Endothelial cell of umbilical vein (primary cell): ENCODE measurements around the gene PHKG1. TPM values are rescaled to one million over a fixed set of nuclear protein-coding genes. Genes with fewer than 3 reads are reported as not detected.

Experiments
- BruUV-seq: library from RNA; stranded (reverse); fragments of 400-500 nt; replicated peaks from 2 replicates; lab custom pipeline; 2021; lab: Mats Ljungman, UMichigan
- CTCF ChIA-PET: fragments of 300-600, 350-600 bp; sonication (Branson Sonifier 250); formaldehyde crosslinking; loops from one replicate; lab custom pipeline; 2021; ENCODE audit warnings: antibody characterized with exemption, inconsistent platforms; lab: Charles Lee
- POLR2A ChIA-PET: fragments of 300-600, 350-600 bp; sonication (Branson Sonifier 250); formaldehyde crosslinking; loops from one replicate; lab custom pipeline; 2021; ENCODE audit warnings: antibody characterized with exemption, inconsistent platforms; lab: Charles Lee
- DNase-seq: peaks from one replicate; pipeline ENCODE4 v3.0.0-alpha.2; 2011; ENCODE audit warnings: low read depth, low spot score
- FAIRE-seq: peaks from 2 replicates; lab custom pipeline; 2011; peaks lifted over from hg19 to GRCh38; lab: Jason Lieb, UNC
- H2AFZ ChIP-seq: 2 replicates; pipeline ENCODE4 v1.6.0; 2012; ENCODE audit warnings: low read depth, low read length, control low read depth, inconsistent platforms
- H3K27ac ChIP-seq: 2 replicates; pipeline ENCODE4 v1.5.1; 2011; ENCODE audit warnings: low read depth, mild to moderate bottlenecking, control low read depth, low read length, moderate library complexity; ENCODE audit not compliant: insufficient read depth
- H3K27me3 ChIP-seq, 2 experiments: 2 replicates each; pipeline versions ENCODE4 v1.6.0 to v1.6.1; 2011; ENCODE audit warnings: low read length in 2 of 2, mixed read lengths in 1 of 2; ENCODE audit not compliant: control insufficient read depth in 2 of 2, insufficient read depth in 2 of 2
- H3K36me3 ChIP-seq, 2 experiments: 2 replicates in 1 of 2; 3 replicates in 1 of 2; pipeline ENCODE4 v1.5.1; 2011; ENCODE audit warnings: low read length in 2 of 2, mild to moderate bottlenecking in 1 of 2, moderate library complexity in 1 of 2; ENCODE audit not compliant: control insufficient read depth in 2 of 2, insufficient read depth in 2 of 2; ENCODE audit errors: extremely low read depth in 1 of 2
- H3K4me1 ChIP-seq: 3 replicates; pipeline ENCODE4 v1.5.1; 2011; ENCODE audit warnings: mild to moderate bottlenecking, low read length; ENCODE audit not compliant: control insufficient read depth, insufficient read depth; ENCODE audit errors: extremely low read depth
- H3K4me2 ChIP-seq: 2 replicates; pipeline ENCODE4 v1.6.1; 2011; ENCODE audit warnings: low read length, control low read depth, mixed read lengths; ENCODE audit not compliant: insufficient read depth
- H3K4me3 ChIP-seq, 3 experiments: fragments of 200-600 bp in 1 of 3; sonication (generic), shearing (Covaris generic) in 1 of 3; replicated peaks in 1 of 3; 2 replicates each; pipeline ENCODE4 v1.5.1; 2011 to 2016; ENCODE audit warnings: control low read depth in 3 of 3, low read length in 3 of 3, mild to moderate bottlenecking in 2 of 3, inconsistent platforms in 1 of 3, low read depth in 1 of 3, moderate library complexity in 1 of 3; ENCODE audit not compliant: insufficient read depth in 1 of 3
- H3K79me2 ChIP-seq: 2 replicates; pipeline ENCODE4 v1.6.0; 2012; ENCODE audit warnings: low read length, inconsistent platforms; ENCODE audit not compliant: control insufficient read depth, insufficient read depth
- H3K9ac ChIP-seq: replicated peaks from 2 replicates; pipeline ENCODE3; 2011; ENCODE audit warnings: low read length, control low read depth; ENCODE audit not compliant: insufficient read depth; ENCODE audit errors: extremely low read depth
- H3K9me1 ChIP-seq: replicated peaks from 3 replicates; pipeline ENCODE4 v1.6.0; 2011; ENCODE audit warnings: mild to moderate bottlenecking, low read length; ENCODE audit not compliant: control insufficient read depth, insufficient read depth; ENCODE audit errors: extremely low read depth
- H3K9me3 ChIP-seq: replicated peaks from 2 replicates; pipeline ENCODE4 v1.5.1; 2012; ENCODE audit warnings: low read length, inconsistent platforms; ENCODE audit not compliant: control insufficient read depth, insufficient read depth
- H4K20me1 ChIP-seq: replicated peaks from 2 replicates; pipeline ENCODE3; 2011; ENCODE audit warnings: mild to moderate bottlenecking, low read length; ENCODE audit not compliant: control insufficient read depth, insufficient read depth; ENCODE audit errors: extremely low read depth
- EZH2 ChIP-seq: IDR thresholded peaks from 2 replicates; pipeline ENCODE4 v1.6.1; 2012; ENCODE audit warnings: borderline replicate concordance, low read depth, mild to moderate bottlenecking, moderate library complexity, low read length, inconsistent platforms; ENCODE audit not compliant: severe bottlenecking
- FOS ChIP-seq: IDR thresholded peaks from 2 replicates; pipeline ENCODE4 v1.6.1; 2011; ENCODE audit warnings: mild to moderate bottlenecking, low read length, moderate library complexity, borderline replicate concordance; ENCODE audit not compliant: insufficient read depth
- GATA2 ChIP-seq: IDR thresholded peaks from 2 replicates; pipeline ENCODE4 v1.7.0; 2011; ENCODE audit warnings: low read depth, mild to moderate bottlenecking, moderate library complexity, mixed read lengths, low read length; ENCODE audit not compliant: insufficient read length, insufficient read depth
- JUN ChIP-seq: IDR thresholded peaks from 2 replicates; pipeline ENCODE4 v1.6.1; 2011; ENCODE audit warnings: borderline replicate concordance, low read depth; ENCODE audit not compliant: insufficient read length, insufficient read depth
- MYC ChIP-seq: IDR thresholded peaks from one replicate; pipeline ENCODE4 v1.6.1; 2011; ENCODE audit warnings: mild to moderate bottlenecking, low read depth, low read length
- POLR2A ChIP-seq: IDR thresholded peaks from 2 replicates; pipeline ENCODE4 v1.6.1; 2012; ENCODE audit warnings: low read depth, mild to moderate bottlenecking, control low read depth, low read length
- POLR2AphosphoS5 ChIP-seq: IDR thresholded peaks from 2 replicates; pipeline ENCODE4 v1.6.1; 2012; ENCODE audit warnings: low read depth, mild to moderate bottlenecking, control low read depth, low read length, moderate library complexity; ENCODE audit not compliant: insufficient read depth
- dilution Hi-C: fragments of 300-500 bp; cut with MboI; formaldehyde crosslinking; loops from one replicate; pipeline ENCODE4 v1.15.0; 2019; ENCODE audit warnings: low sequenced_read_pairs; ENCODE audit not compliant: extremely low pct_ligation_motif_present
- intact Hi-C: fragments of 100-400 bp; cut with micrococcal nuclease; formaldehyde crosslinking; loops from one replicate; pipeline ENCODE4 v1.10.0; 2022
- polyA plus RNA-seq, 4 experiments: library from polyadenylated mRNA; depleted of rRNA in 3 of 4; stranded (reverse) in 3 of 4; unstranded in 1 of 4; fragments of >200 nt; gene quantifications; 2 replicates each; pipeline versions ENCODE4 v1.2.1 to v1.2.3, GENCODE V29; 2011 to 2012; ENCODE audit warnings: missing spikeins in 1 of 4
- total RNA-seq: library from RNA; stranded (reverse); gene quantifications from 2 replicates; pipeline ENCODE4 v1.2.3, GENCODE V29; 2021
- TF ChIP-seq, protein P1 (sequence below), 2 donors: IDR thresholded peaks; 1 replicate in 1 of 2; 2 replicates in 1 of 2; pipeline ENCODE4 v1.5.1; 2011; ENCODE audit warnings: low read length in 2 of 2, mild to moderate bottlenecking in 2 of 2, moderate library complexity in 2 of 2, control low read depth in 1 of 2, inconsistent platforms in 1 of 2, low read depth in 1 of 2; ENCODE audit not compliant: insufficient read depth in 1 of 2; ENCODE audit errors: extremely low read depth in 1 of 2
- TF ChIP-seq, protein P2 (sequence below): IDR thresholded peaks from 2 replicates; pipeline ENCODE4 v1.6.1; 2011; ENCODE audit not compliant: insufficient read depth, insufficient read length

PHKG1 gene
- total and polyA plus RNA-seq, 2 donors (not counting 3 experiments of a cell fraction or from before 2014, with no cell fraction given) = 0.32 to 1.00 TPM

DNA sequence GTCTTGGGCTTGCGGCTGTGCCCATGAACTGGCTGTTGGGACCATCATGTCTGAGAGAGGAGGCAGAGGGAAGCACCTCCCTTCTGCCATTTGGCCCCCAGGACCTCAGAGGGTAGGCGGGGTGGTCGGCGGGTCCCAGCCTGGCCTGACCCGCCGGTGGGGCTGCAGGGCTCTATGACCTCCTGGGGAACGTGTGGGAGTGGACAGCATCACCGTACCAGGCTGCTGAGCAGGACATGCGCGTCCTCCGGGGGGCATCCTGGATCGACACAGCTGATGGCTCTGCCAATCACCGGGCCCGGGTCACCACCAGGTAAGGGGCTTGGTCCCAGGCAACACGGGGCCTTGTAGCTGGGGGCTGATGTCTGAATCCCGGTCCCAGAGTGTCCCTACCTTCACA lies 14.6 kb downstream of the PHKG1 start:
- Histone ChIP-seq H3K9me1 (no peaks in the 10 kb centered on the region), H3K27ac (no peak overlapping the region), H3K27me3 (no peaks in the 10 kb centered on the region), H2AFZ (no peak overlapping the region), H3K4me3 (no peak overlapping the region), H3K79me2 (no peaks in the 10 kb centered on the region), H3K9ac (no peak overlapping the region), H3K4me1 (peaks cover 26% of the 10 kb centered on the region), H3K9me3 (no peaks in the 10 kb centered on the region), H4K20me1 (no peaks in the 10 kb centered on the region), H3K36me3 (peaks cover 0 to 2% of the 10 kb centered on the region in 2 experiments), H3K4me2 (no peak overlapping the region)
- intact Hi-C loops (loop anchor here (2.0 kb wide), 2 partner anchors 15 to 29 kb away; partner anchors contain the start of genes CHCHD2 and PHKG1), dilution Hi-C loops (no loop called here)
- ChIA-PET POLR2A (no interaction called here), CTCF (interaction anchor here (1.2 to 3.1 kb wide), 6 partner anchors 14 to 173 kb away, joined by 3 to 49 read pairs (median 12); partner anchors contain the start of genes CCT6A, CHCHD2, PHKG1 and PSPH)
- DNase-seq = no peak
- no peak for FAIRE-seq
- no TSS peak for BruUV-seq
- TF ChIP-seq, protein P1, sequence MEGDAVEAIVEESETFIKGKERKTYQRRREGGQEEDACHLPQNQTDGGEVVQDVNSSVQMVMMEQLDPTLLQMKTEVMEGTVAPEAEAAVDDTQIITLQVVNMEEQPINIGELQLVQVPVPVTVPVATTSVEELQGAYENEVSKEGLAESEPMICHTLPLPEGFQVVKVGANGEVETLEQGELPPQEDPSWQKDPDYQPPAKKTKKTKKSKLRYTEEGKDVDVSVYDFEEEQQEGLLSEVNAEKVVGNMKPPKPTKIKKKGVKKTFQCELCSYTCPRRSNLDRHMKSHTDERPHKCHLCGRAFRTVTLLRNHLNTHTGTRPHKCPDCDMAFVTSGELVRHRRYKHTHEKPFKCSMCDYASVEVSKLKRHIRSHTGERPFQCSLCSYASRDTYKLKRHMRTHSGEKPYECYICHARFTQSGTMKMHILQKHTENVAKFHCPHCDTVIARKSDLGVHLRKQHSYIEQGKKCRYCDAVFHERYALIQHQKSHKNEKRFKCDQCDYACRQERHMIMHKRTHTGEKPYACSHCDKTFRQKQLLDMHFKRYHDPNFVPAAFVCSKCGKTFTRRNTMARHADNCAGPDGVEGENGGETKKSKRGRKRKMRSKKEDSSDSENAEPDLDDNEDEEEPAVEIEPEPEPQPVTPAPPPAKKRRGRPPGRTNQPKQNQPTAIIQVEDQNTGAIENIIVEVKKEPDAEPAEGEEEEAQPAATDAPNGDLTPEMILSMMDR (IDR thresholded peaks at IDR 0.05; ENCODE audit: extremely low read depth in 1 of 2, insufficient read depth in 1 of 2, low read depth in 1 of 2, low read length in 2 of 2) = no peak
- TF ChIP-seq, protein P2, sequence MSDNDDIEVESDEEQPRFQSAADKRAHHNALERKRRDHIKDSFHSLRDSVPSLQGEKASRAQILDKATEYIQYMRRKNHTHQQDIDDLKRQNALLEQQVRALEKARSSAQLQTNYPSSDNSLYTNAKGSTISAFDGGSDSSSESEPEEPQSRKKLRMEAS = no peak
- TF ChIP-seq MYC = no peak
- no peak for TF ChIP-seq EZH2
- TF ChIP-seq POLR2A = no peak
- TF ChIP-seq JUN = no peak
- TF ChIP-seq GATA2 = no peak
- no peak for TF ChIP-seq POLR2AphosphoS5
- TF ChIP-seq FOS = no peak
